Endothelial cell of umbilical vein (primary cell): ENCODE measurements around the gene MYL5. TPM values are rescaled to one million over a fixed set of nuclear protein-coding genes. Genes with fewer than 3 reads are reported as not detected.

Source experiments
- BruUV-seq: library from RNA; stranded (reverse); fragments of 400-500 nt; replicated peaks from 2 replicates; lab custom pipeline; 2021; lab: Mats Ljungman, UMichigan
- CTCF ChIA-PET: fragments of 300-600, 350-600 bp; sonication (Branson Sonifier 250); formaldehyde crosslinking; loops from one replicate; lab custom pipeline; 2021; ENCODE audit warnings: antibody characterized with exemption, inconsistent platforms; lab: Charles Lee
- POLR2A ChIA-PET: fragments of 300-600, 350-600 bp; sonication (Branson Sonifier 250); formaldehyde crosslinking; loops from one replicate; lab custom pipeline; 2021; ENCODE audit warnings: antibody characterized with exemption, inconsistent platforms; lab: Charles Lee
- DNase-seq: peaks from one replicate; pipeline ENCODE4 v3.0.0-alpha.2; 2011; ENCODE audit warnings: low read depth, low spot score
- FAIRE-seq: peaks from 2 replicates; lab custom pipeline; 2011; peaks lifted over from hg19 to GRCh38; lab: Jason Lieb, UNC
- H2AFZ ChIP-seq: 2 replicates; pipeline ENCODE4 v1.6.0; 2012; ENCODE audit warnings: low read depth, low read length, control low read depth, inconsistent platforms
- H3K27ac ChIP-seq: 2 replicates; pipeline ENCODE4 v1.5.1; 2011; ENCODE audit warnings: low read depth, mild to moderate bottlenecking, control low read depth, low read length, moderate library complexity; ENCODE audit not compliant: insufficient read depth
- H3K27me3 ChIP-seq, 2 experiments: 2 replicates each; pipeline versions ENCODE4 v1.6.0 to v1.6.1; 2011; ENCODE audit warnings: low read length in 2 of 2, mixed read lengths in 1 of 2; ENCODE audit not compliant: control insufficient read depth in 2 of 2, insufficient read depth in 2 of 2
- H3K36me3 ChIP-seq, 2 experiments: 2 replicates in 1 of 2; 3 replicates in 1 of 2; pipeline ENCODE4 v1.5.1; 2011; ENCODE audit warnings: low read length in 2 of 2, mild to moderate bottlenecking in 1 of 2, moderate library complexity in 1 of 2; ENCODE audit not compliant: control insufficient read depth in 2 of 2, insufficient read depth in 2 of 2; ENCODE audit errors: extremely low read depth in 1 of 2
- H3K4me1 ChIP-seq: 3 replicates; pipeline ENCODE4 v1.5.1; 2011; ENCODE audit warnings: mild to moderate bottlenecking, low read length; ENCODE audit not compliant: control insufficient read depth, insufficient read depth; ENCODE audit errors: extremely low read depth
- H3K4me2 ChIP-seq: 2 replicates; pipeline ENCODE4 v1.6.1; 2011; ENCODE audit warnings: low read length, control low read depth, mixed read lengths; ENCODE audit not compliant: insufficient read depth
- H3K4me3 ChIP-seq, 3 experiments: fragments of 200-600 bp in 1 of 3; sonication (generic), shearing (Covaris generic) in 1 of 3; replicated peaks in 1 of 3; 2 replicates each; pipeline ENCODE4 v1.5.1; 2011 to 2016; ENCODE audit warnings: control low read depth in 3 of 3, low read length in 3 of 3, mild to moderate bottlenecking in 2 of 3, inconsistent platforms in 1 of 3, low read depth in 1 of 3, moderate library complexity in 1 of 3; ENCODE audit not compliant: insufficient read depth in 1 of 3
- H3K79me2 ChIP-seq: 2 replicates; pipeline ENCODE4 v1.6.0; 2012; ENCODE audit warnings: low read length, inconsistent platforms; ENCODE audit not compliant: control insufficient read depth, insufficient read depth
- H3K9ac ChIP-seq: replicated peaks from 2 replicates; pipeline ENCODE3; 2011; ENCODE audit warnings: low read length, control low read depth; ENCODE audit not compliant: insufficient read depth; ENCODE audit errors: extremely low read depth
- H3K9me1 ChIP-seq: replicated peaks from 3 replicates; pipeline ENCODE4 v1.6.0; 2011; ENCODE audit warnings: mild to moderate bottlenecking, low read length; ENCODE audit not compliant: control insufficient read depth, insufficient read depth; ENCODE audit errors: extremely low read depth
- H3K9me3 ChIP-seq: replicated peaks from 2 replicates; pipeline ENCODE4 v1.5.1; 2012; ENCODE audit warnings: low read length, inconsistent platforms; ENCODE audit not compliant: control insufficient read depth, insufficient read depth
- H4K20me1 ChIP-seq: replicated peaks from 2 replicates; pipeline ENCODE3; 2011; ENCODE audit warnings: mild to moderate bottlenecking, low read length; ENCODE audit not compliant: control insufficient read depth, insufficient read depth; ENCODE audit errors: extremely low read depth
- CTCF ChIP-seq, 2 donors: IDR thresholded peaks; 1 replicate in 1 of 2; 2 replicates in 1 of 2; pipeline ENCODE4 v1.5.1; 2011; ENCODE audit warnings: low read length in 2 of 2, mild to moderate bottlenecking in 2 of 2, moderate library complexity in 2 of 2, control low read depth in 1 of 2, inconsistent platforms in 1 of 2, low read depth in 1 of 2; ENCODE audit not compliant: insufficient read depth in 1 of 2; ENCODE audit errors: extremely low read depth in 1 of 2
- EZH2 ChIP-seq: IDR thresholded peaks from 2 replicates; pipeline ENCODE4 v1.6.1; 2012; ENCODE audit warnings: borderline replicate concordance, low read depth, mild to moderate bottlenecking, moderate library complexity, low read length, inconsistent platforms; ENCODE audit not compliant: severe bottlenecking
- FOS ChIP-seq: IDR thresholded peaks from 2 replicates; pipeline ENCODE4 v1.6.1; 2011; ENCODE audit warnings: mild to moderate bottlenecking, low read length, moderate library complexity, borderline replicate concordance; ENCODE audit not compliant: insufficient read depth
- GATA2 ChIP-seq: IDR thresholded peaks from 2 replicates; pipeline ENCODE4 v1.7.0; 2011; ENCODE audit warnings: low read depth, mild to moderate bottlenecking, moderate library complexity, mixed read lengths, low read length; ENCODE audit not compliant: insufficient read length, insufficient read depth
- JUN ChIP-seq: IDR thresholded peaks from 2 replicates; pipeline ENCODE4 v1.6.1; 2011; ENCODE audit warnings: borderline replicate concordance, low read depth; ENCODE audit not compliant: insufficient read length, insufficient read depth
- MAX ChIP-seq: IDR thresholded peaks from 2 replicates; pipeline ENCODE4 v1.6.1; 2011; ENCODE audit not compliant: insufficient read depth, insufficient read length
- MYC ChIP-seq: IDR thresholded peaks from one replicate; pipeline ENCODE4 v1.6.1; 2011; ENCODE audit warnings: mild to moderate bottlenecking, low read depth, low read length
- POLR2A ChIP-seq: IDR thresholded peaks from 2 replicates; pipeline ENCODE4 v1.6.1; 2012; ENCODE audit warnings: low read depth, mild to moderate bottlenecking, control low read depth, low read length
- POLR2AphosphoS5 ChIP-seq: IDR thresholded peaks from 2 replicates; pipeline ENCODE4 v1.6.1; 2012; ENCODE audit warnings: low read depth, mild to moderate bottlenecking, control low read depth, low read length, moderate library complexity; ENCODE audit not compliant: insufficient read depth
- dilution Hi-C: fragments of 300-500 bp; cut with MboI; formaldehyde crosslinking; loops from one replicate; pipeline ENCODE4 v1.15.0; 2019; ENCODE audit warnings: low sequenced_read_pairs; ENCODE audit not compliant: extremely low pct_ligation_motif_present
- intact Hi-C: fragments of 100-400 bp; cut with micrococcal nuclease; formaldehyde crosslinking; loops from one replicate; pipeline ENCODE4 v1.10.0; 2022
- polyA plus RNA-seq, 4 experiments: library from polyadenylated mRNA; depleted of rRNA in 3 of 4; stranded (reverse) in 3 of 4; unstranded in 1 of 4; fragments of >200 nt; gene quantifications; 2 replicates each; pipeline versions ENCODE4 v1.2.1 to v1.2.3, GENCODE V29; 2011 to 2012; ENCODE audit warnings: missing spikeins in 1 of 4
- total RNA-seq: library from RNA; stranded (reverse); gene quantifications from 2 replicates; pipeline ENCODE4 v1.2.3, GENCODE V29; 2021

The MYL5 gene
- total and polyA plus RNA-seq, 2 donors (not counting 3 experiments of a cell fraction or from before 2014, with no cell fraction given) = 12.3 to 13.4 TPM

GRCh38 chr4:704198-704891, 30.0 kb downstream of the MYL5 start:
- TF ChIP-seq POLR2AphosphoS5 = no peak
- TF ChIP-seq EZH2 = no peak
- no peak for TF ChIP-seq CTCF (IDR thresholded peaks at IDR 0.05; ENCODE audit: extremely low read depth in 1 of 2, insufficient read depth in 1 of 2, low read depth in 1 of 2, low read length in 2 of 2)
- TF ChIP-seq MYC = no peak
- no peak for TF ChIP-seq JUN
- TF ChIP-seq MAX = no peak
- TF ChIP-seq FOS = no peak
- TF ChIP-seq GATA2 = no peak
- no peak for TF ChIP-seq POLR2A
- POLR2A ChIA-PET = no interaction called here
- no peaks in the 10 kb centered on the region for H4K20me1 ChIP-seq
- H2AFZ ChIP-seq = no peak overlapping the region
- H3K4me1 ChIP-seq = peaks cover 14% of the 10 kb centered on the region
- no peak for FAIRE-seq
- CTCF ChIA-PET = no interaction called here
- peaks cover 31% of the 10 kb centered on the region for H3K79me2 ChIP-seq
- BruUV-seq = no TSS peak
- no peak overlapping the region for H3K9ac ChIP-seq
- no peak overlapping the region for H3K4me3 ChIP-seq
- H3K9me1 ChIP-seq = no peaks in the 10 kb centered on the region
- H3K27me3 ChIP-seq = no peaks in the 10 kb centered on the region
- H3K9me3 ChIP-seq = no peaks in the 10 kb centered on the region
- H3K4me2 ChIP-seq = no peak overlapping the region
- no peak for DNase-seq
- dilution Hi-C loops = no loop called here
- intact Hi-C loops = no loop called here
- H3K27ac ChIP-seq = no peak overlapping the region
- H3K36me3 ChIP-seq = peaks cover 0 to 2% of the 10 kb centered on the region in 2 experiments
